HG03039 (cell line): Measurements from ENCODE around the gene RTKN2.
A peak's percentile ranks its signal among the peaks of the same experiment; 100 is the strongest.
"Not testable (repeated sequence)": the region's sequence is repeated elsewhere in the genome, so short reads cannot be mapped to it uniquely, and the experiment has no call there.

Source experiments
- ATAC-seq: cut with Tn5 transposase; IDR thresholded peaks from one replicate; pipeline ENCODE4 v1.9.1; 2021; ENCODE audit warnings: mild to moderate bottlenecking, moderate library complexity; ENCODE audit not compliant: unreplicated experiment

RTKN2 gene

GRCh38 chr10:62259998-62260397, 8.6 kb downstream of the RTKN2 start:
- ATAC-seq: no peak

DNA sequence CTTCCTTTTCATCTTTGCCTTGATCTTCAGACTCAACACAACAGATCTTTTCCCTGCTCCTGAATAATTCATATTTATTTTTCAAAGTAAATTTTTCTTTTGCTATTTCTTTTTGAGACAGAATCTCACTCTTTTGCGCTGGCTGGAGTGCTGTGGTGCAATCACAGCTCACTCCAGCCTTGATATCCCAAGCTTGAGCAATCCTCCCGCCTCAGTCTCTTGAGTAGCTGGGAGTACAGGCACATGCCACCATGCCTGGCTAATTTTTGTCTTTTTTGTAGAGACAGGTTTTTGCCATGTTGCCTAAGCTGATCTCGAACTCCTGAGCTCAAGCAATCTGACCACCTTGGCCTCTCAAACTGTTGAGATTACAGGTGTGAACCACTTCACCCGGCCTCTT, 9.2 kb downstream of the RTKN2 start:
- no peak for ATAC-seq

GRCh38 chr10:62258926-62259325, 9.7 kb downstream of the RTKN2 start:
- ATAC-seq: no peak

- no peak for ATAC-seq
Measured at GRCh38 chr10:62253704-62254103, 14.9 kb downstream of the RTKN2 start.

GRCh38 chr10:62252051-62252450, 16.6 kb downstream of the RTKN2 start:
- no peak for ATAC-seq

GRCh38 chr10:62250594-62251198, 17.9 kb downstream of the RTKN2 start:
- ATAC-seq: no peak

DNA sequence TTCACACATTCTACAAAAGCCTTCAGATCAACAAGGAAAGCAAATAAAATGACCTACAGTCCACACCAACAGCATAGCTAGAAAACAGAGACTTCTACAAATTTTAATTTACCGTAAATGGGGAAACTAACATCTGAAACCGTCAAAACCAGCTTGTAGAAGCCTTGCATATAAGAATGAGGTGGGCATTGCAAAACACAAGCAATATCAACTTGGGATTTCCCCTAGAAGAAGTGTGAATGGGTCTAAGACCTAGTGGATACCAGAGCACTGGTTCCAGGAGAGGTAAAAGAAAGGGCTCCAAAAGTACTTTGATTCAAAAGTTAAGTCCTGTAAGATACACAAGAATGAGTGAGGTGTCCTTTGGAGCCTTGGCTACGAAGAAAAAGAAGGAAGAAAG, 18.7 kb downstream of the RTKN2 start:
- no peak for ATAC-seq

GRCh38 chr10:62248465-62248864, 20.2 kb downstream of the RTKN2 start:
- ATAC-seq: no peak

GRCh38 chr10:62244785-62245467, 23.7 kb downstream of the RTKN2 start:
- ATAC-seq: peak; percentile 56

GRCh38 chr10:62244088-62244487, 24.6 kb downstream of the RTKN2 start:
- ATAC-seq: no peak

DNA sequence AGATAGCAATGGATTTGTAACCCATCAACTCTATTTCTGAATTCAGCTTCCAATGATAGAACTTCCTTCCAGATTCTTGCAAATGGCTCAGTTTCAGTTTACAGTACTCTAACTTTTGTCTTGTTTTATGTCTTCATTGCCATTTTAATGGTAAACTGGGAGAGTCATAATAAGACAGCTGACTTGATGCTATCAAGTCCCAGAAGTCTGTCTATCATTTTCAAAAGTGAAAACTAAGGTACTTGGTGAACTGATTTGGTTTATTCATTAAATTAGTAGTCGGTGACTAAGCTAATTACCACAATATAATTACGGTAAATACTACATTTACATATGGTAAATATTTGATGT, 25.0 kb downstream of the RTKN2 start:
- ATAC-seq: peak; percentile 21

DNA sequence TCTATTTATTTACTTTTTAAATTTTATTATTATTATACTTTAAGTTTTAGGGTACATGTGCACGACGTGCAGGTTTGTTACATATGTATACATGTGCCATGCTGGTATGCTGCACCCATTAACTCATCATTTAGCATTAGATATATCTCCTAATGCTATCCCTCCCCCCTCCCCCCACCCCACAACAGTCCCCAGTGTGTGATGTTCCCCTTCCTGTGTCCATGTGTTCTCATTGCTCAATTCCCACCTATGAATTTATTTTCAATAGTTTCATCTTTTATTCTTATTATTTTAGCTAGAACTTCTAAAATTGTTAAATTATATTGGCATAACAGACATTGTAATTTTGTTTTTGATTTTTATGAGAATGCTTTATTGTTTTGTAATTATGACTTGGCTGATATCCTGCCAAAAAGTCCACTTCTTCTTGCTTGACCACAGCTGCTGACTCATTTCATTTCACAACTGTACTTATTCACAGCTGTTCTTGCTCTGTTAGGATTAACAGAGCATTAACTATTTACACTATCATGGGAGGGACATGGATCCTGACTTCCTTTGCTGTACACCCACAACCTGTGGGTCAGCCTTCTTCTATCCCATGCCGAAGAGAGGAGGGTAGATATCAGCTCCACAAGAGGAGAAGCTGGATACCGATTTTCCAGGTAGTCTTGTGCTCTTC, 25.5 kb downstream of the RTKN2 start:
- ATAC-seq: peak; percentile 79

DNA sequence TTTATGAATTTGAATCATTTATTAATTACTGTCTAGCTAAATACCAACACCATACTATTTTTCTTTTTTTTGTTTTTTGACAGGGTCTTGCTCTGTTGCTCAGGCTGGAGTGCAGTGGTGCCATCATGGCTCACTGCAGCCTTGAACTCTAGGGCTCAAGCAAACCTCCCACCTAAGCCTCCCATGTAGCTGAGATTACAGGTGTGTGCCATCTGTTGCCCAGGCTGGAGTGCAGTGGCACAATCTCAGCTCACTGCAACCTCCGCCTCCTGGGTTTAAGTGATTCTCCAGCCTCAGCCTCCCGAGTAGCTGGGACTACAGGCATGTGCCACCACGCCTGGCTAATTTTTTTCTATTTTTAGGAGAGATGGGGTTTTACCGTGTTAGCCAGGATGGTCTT, 27.1 kb downstream of the RTKN2 start:
- ATAC-seq: not testable (repeated sequence)

DNA sequence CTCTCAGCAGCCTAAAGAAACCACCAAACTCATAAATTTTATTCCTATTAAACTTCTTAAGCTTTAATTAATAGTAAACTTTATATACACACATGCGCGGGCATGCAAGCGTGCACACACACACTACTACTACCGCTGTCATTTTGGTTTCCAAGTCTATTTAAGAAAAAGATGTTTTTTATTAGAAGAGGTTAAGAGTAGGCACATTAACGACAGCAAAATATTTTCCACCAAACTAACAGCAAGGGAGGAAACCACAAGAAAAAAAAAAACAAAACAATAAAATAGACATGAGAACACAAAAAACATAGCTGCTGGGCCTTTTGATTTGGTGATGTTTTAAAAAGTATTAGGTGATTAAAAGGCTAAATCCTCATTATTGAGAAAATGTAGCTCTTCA, 28.6 kb downstream of the RTKN2 start:
- ATAC-seq: no peak

- ATAC-seq: no peak
Measured at GRCh38 chr10:62238880-62239279, 29.8 kb downstream of the RTKN2 start.

GRCh38 chr10:62237966-62238365, 30.7 kb downstream of the RTKN2 start:
- ATAC-seq: no peak

DNA sequence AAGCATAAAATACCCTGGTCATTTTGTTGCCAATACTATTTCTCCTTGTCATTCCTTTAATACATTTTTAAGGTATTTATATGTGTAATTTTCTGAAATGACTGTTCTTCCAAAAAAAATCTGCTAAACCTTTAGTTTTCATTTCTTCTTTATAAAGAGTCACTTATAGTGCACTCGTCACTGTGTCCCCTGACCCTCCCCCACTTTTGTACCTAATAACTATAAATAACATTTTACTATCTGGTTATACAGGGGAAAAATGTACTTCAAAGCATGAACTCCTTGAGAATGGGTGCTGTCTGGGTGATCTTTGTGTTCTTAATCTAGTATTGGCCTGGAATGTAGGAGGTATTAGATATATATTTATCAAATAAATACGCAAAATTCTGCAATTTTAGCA, 31.1 kb downstream of the RTKN2 start:
- no peak for ATAC-seq

GRCh38 chr10:62234077-62234605, 34.5 kb downstream of the RTKN2 start:
- no peak for ATAC-seq

GRCh38 chr10:62233356-62234076, 35.1 kb downstream of the RTKN2 start:
- ATAC-seq: no peak

GRCh38 chr10:62231805-62232204, 36.8 kb downstream of the RTKN2 start:
- ATAC-seq: no peak

DNA sequence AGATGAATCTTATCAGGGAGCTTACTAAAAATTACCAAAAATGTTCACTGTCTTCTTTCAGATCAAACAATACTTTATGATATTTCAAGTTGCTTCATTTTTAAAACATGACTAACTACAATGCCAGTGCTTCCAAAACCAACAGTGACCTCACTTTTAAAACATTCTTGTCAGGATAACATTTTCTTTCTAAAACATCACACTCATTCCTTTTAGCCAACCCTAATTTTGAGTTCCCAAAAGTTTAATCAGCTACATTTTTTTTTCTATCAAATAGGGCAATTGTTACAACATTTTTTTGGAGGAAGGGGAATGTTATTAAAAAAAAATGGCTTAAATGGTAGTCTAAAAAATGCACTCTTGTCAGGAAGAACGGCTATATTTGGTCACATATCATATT, 37.3 kb downstream of the RTKN2 start:
- no peak for ATAC-seq
